Panc1 (cell line): ENCODE results near the gene ITGAV. TPM values are rescaled to one million over a fixed set of nuclear protein-coding genes. Genes with fewer than 3 reads are reported as not detected.

ENCODE experiments used
- ATAC-seq: fragments of 200-7000 bp; cut with Tn5 transposase; 2 replicates; pipeline ENCODE4 v1.9.1; 2020; ENCODE audit warnings: mild to moderate bottlenecking, moderate library complexity
- BruUV-seq: library from RNA; stranded (reverse); fragments of 400-500 nt; replicated peaks from 2 replicates; lab custom pipeline; 2021; lab: Mats Ljungman, UMichigan
- CTCF ChIA-PET: fragments of 300-600 bp; sonication (Branson Sonifier 250); formaldehyde crosslinking; loops from one replicate; lab custom pipeline; 2022; ENCODE audit warnings: antibody characterized with exemption; lab: Charles Lee
- POLR2A ChIA-PET: fragments of 300-600 bp; sonication (Branson Sonifier 250); formaldehyde crosslinking; loops from one replicate; lab custom pipeline; 2022; ENCODE audit warnings: antibody characterized with exemption; lab: Charles Lee
- DNase-seq: peaks from one replicate; pipeline ENCODE4 v3.0.0-alpha.2; 2010; ENCODE audit warnings: low read depth, low spot score
- H3K27ac ChIP-seq: 2 replicates; pipeline ENCODE4 v1.5.1; 2011; ENCODE audit warnings: mild to moderate bottlenecking, low read length, inconsistent platforms
- H3K27me3 ChIP-seq: fragments of 200-500 bp; sonication (Bioruptor generic); 2 replicates; pipeline ENCODE4 v1.6.0; 2014; ENCODE audit warnings: low read length, inconsistent platforms; ENCODE audit not compliant: control insufficient read depth, insufficient read depth
- H3K36me3 ChIP-seq: fragments of 200-500 bp; sonication (Bioruptor generic); 2 replicates; pipeline ENCODE4 v1.5.1; 2014; ENCODE audit warnings: inconsistent platforms, mild to moderate bottlenecking, low read length, moderate library complexity; ENCODE audit not compliant: control insufficient read depth, insufficient read depth
- H3K4me1 ChIP-seq: 2 replicates; pipeline ENCODE4 v1.5.1; 2011; ENCODE audit warnings: inconsistent platforms, mild to moderate bottlenecking, low read length, moderate library complexity; ENCODE audit not compliant: control insufficient read depth, insufficient read depth
- H3K4me3 ChIP-seq, 2 experiments: 2 replicates each; pipeline ENCODE4 v1.5.1; 2011 to 2012; ENCODE audit warnings: low read depth in 2 of 2, low read length in 2 of 2, mild to moderate bottlenecking in 2 of 2, inconsistent platforms in 1 of 2, moderate library complexity in 1 of 2
- H3K9me3 ChIP-seq: fragments of 200-500 bp; sonication (Bioruptor generic); 2 replicates; pipeline ENCODE4 v1.5.1; 2014; ENCODE audit warnings: low read depth, mild to moderate bottlenecking, inconsistent platforms, low read length, moderate library complexity; ENCODE audit not compliant: control insufficient read depth, insufficient read depth
- CTCF ChIP-seq: fragments of 450-650 bp; IDR thresholded peaks from 2 replicates; pipeline ENCODE4 v1.5.1; 2017; ENCODE audit warnings: mild to moderate bottlenecking
- POLR2AphosphoS5 ChIP-seq: IDR thresholded peaks from 2 replicates; pipeline ENCODE4 v1.6.1; 2012; ENCODE audit warnings: mild to moderate bottlenecking, low read depth, low read length, moderate library complexity
- REST ChIP-seq, 2 experiments: IDR thresholded peaks; 2 replicates each; pipeline ENCODE4 v1.6.1; 2011 to 2012; ENCODE audit warnings: low read depth in 2 of 2, control low read depth in 1 of 2, low read length in 1 of 2, mild to moderate bottlenecking in 1 of 2, moderate library complexity in 1 of 2; ENCODE audit not compliant: insufficient read depth in 1 of 2
- SIN3A ChIP-seq: IDR thresholded peaks from 2 replicates; pipeline ENCODE4 v1.6.1; 2012; ENCODE audit warnings: low read depth, mild to moderate bottlenecking, low read length, moderate library complexity, borderline replicate concordance; ENCODE audit not compliant: insufficient read depth
- TCF7L2 ChIP-seq: IDR thresholded peaks from 2 replicates; pipeline ENCODE4 v1.6.1; 2011; ENCODE audit warnings: mild to moderate bottlenecking, low read depth, low read length, inconsistent platforms
- in situ Hi-C: cut with HindIII; loops from 2 replicates; pipeline ENCODE4 v1.10.0; 2016; ENCODE audit warnings: low sequenced_read_pairs, low pct_unique_long_range_greater_than_20kb
- intact Hi-C: fragments of 100-400 bp; cut with micrococcal nuclease; formaldehyde crosslinking; loops from one replicate; pipeline ENCODE4 v1.10.0; 2022; ENCODE audit not compliant: unreplicated experiment
- total RNA-seq: library from RNA; stranded (reverse); gene quantifications from one replicate; pipeline ENCODE4 v1.2.1, GENCODE V29; 2021; ENCODE audit not compliant: unreplicated experiment

The ITGAV gene
- total RNA-seq, 1 experiment from 2014 or later = 218 TPM

GRCh38 chr2:186607660-186608324 lies 17.9 kb downstream of the ITGAV start:
- H3K9me3 ChIP-seq = no peaks in the 10 kb centered on the region
- CTCF ChIA-PET = no interaction called here
- no TSS peak for BruUV-seq
- intact Hi-C loops (no loop called here), in situ Hi-C loops (no loop called here)
- no peak for ATAC-seq
- DNase-seq = no peak
- TF ChIP-seq CTCF (no peak), REST (IDR thresholded peaks at IDR 0.05; ENCODE audit: insufficient read depth in 1 of 2, low read depth in 2 of 2, low read length in 1 of 2) (no peak), TCF7L2 (no peak), SIN3A (no peak), POLR2AphosphoS5 (no peak)
- H3K27ac ChIP-seq = no peak overlapping the region
- H3K4me1 ChIP-seq = peaks cover 2% of the 10 kb centered on the region; the same call in 1 of the 2 replicates
- H3K27me3 ChIP-seq = no peaks in the 10 kb centered on the region
- POLR2A ChIA-PET = no interaction called here
- H3K36me3 ChIP-seq = peaks cover 20% of the 10 kb centered on the region; the same call in 1 of the 2 replicates
- H3K4me3 ChIP-seq = no peak overlapping the region

GRCh38 chr2:186610785-186611184 lies 20.9 kb downstream of the ITGAV start:
- no peaks in the 10 kb centered on the region; the same call in 1 of the 2 replicates for H3K4me1 ChIP-seq
- TF ChIP-seq POLR2AphosphoS5 (no peak), TCF7L2 (no peak), SIN3A (no peak), CTCF (no peak), REST (IDR thresholded peaks at IDR 0.05; ENCODE audit: insufficient read depth in 1 of 2, low read depth in 2 of 2, low read length in 1 of 2) (no peak)
- ChIA-PET CTCF (no interaction called here), POLR2A (no interaction called here)
- no peak overlapping the region for H3K4me3 ChIP-seq
- no peaks in the 10 kb centered on the region for H3K9me3 ChIP-seq
- in situ Hi-C loops = no loop called here
- H3K36me3 ChIP-seq = peaks cover 10% of the 10 kb centered on the region; the same call in 1 of the 2 replicates
- intact Hi-C loops = no loop called here
- DNase-seq = no peak
- no TSS peak for BruUV-seq
- ATAC-seq = no peak
- no peaks in the 10 kb centered on the region for H3K27me3 ChIP-seq
- no peak overlapping the region for H3K27ac ChIP-seq
